Muscle layer of duodenum (tissue), 2 donors: ENCODE data around the gene ADGRG4.
"Not testable (repeated sequence)": the region's sequence is repeated elsewhere in the genome, so short reads cannot be mapped to it uniquely, and the experiment has no call there.

Experiments
- H3K27ac ChIP-seq: one replicate; pipeline ENCODE4 v1.7.0; 2013; ENCODE audit warnings: mild to moderate bottlenecking, low read length
- H3K27me3 ChIP-seq: one replicate; pipeline ENCODE4 v1.7.0; 2013; ENCODE audit warnings: low read depth, mild to moderate bottlenecking, control low read depth, low read length
- H3K36me3 ChIP-seq, 2 donors: one replicate each; pipeline ENCODE4 v1.7.0; 2013; ENCODE audit warnings: low read length in 2 of 2, control low read depth in 1 of 2, mild to moderate bottlenecking in 1 of 2; ENCODE audit not compliant: insufficient read depth in 2 of 2, control insufficient read depth in 1 of 2
- H3K4me1 ChIP-seq, 2 donors: one replicate each; pipeline ENCODE4 v1.7.0; 2013; ENCODE audit warnings: low read length in 2 of 2, mild to moderate bottlenecking in 2 of 2, control low read depth in 1 of 2, moderate library complexity in 1 of 2; ENCODE audit not compliant: insufficient read depth in 2 of 2, control insufficient read depth in 1 of 2
- H3K4me3 ChIP-seq, 2 donors: one replicate each; pipeline ENCODE4 v1.7.0; 2013; ENCODE audit warnings: low read length in 2 of 2, low read depth in 1 of 2, mild to moderate bottlenecking in 1 of 2
- H3K9me3 ChIP-seq, 2 donors: one replicate each; pipeline ENCODE4 v1.7.0; 2013; ENCODE audit warnings: low read length in 2 of 2, control low read depth in 1 of 2, mild to moderate bottlenecking in 1 of 2; ENCODE audit not compliant: control insufficient read depth in 1 of 2
- donor health status: healthy.

The ADGRG4 gene

GRCh38 chrX:136445674-136446073 lies 144.9 kb downstream of the ADGRG4 start:
- H3K27me3 ChIP-seq, H3K27ac ChIP-seq, H3K4me3 ChIP-seq, H3K36me3 ChIP-seq, H3K9me3 ChIP-seq, H3K4me1 ChIP-seq: not testable (repeated sequence)

GRCh38 chrX:136446208-136446607 lies 145.4 kb downstream of the ADGRG4 start:
- no peak overlapping the region for H3K27ac ChIP-seq
- H3K27me3 ChIP-seq: no peaks in the 10 kb centered on the region
- H3K4me3 ChIP-seq: no peak overlapping the region
- H3K9me3 ChIP-seq: no peaks in the 10 kb centered on the region
- H3K4me1 ChIP-seq: no peaks in the 10 kb centered on the region
- H3K36me3 ChIP-seq: no peaks in the 10 kb centered on the region

GRCh38 chrX:136447308-136447707 lies 146.5 kb downstream of the ADGRG4 start:
- H3K9me3 ChIP-seq: no peaks in the 10 kb centered on the region
- no peak overlapping the region for H3K27ac ChIP-seq
- no peak overlapping the region for H3K4me3 ChIP-seq
- H3K27me3 ChIP-seq: no peaks in the 10 kb centered on the region
- no peaks in the 10 kb centered on the region for H3K4me1 ChIP-seq
- no peaks in the 10 kb centered on the region for H3K36me3 ChIP-seq

GRCh38 chrX:136447968-136448367 lies 147.2 kb downstream of the ADGRG4 start:
- Histone ChIP-seq H3K27me3 (no peaks in the 10 kb centered on the region), H3K27ac (no peak overlapping the region), H3K9me3 (no peaks in the 10 kb centered on the region), H3K4me3 (no peak overlapping the region), H3K36me3 (no peaks in the 10 kb centered on the region), H3K4me1 (no peaks in the 10 kb centered on the region)

GRCh38 chrX:136450050-136450830 lies 149.5 kb downstream of the ADGRG4 start:
- H3K27me3 ChIP-seq: no peaks in the 10 kb centered on the region

GRCh38 chrX:136452614-136453013 lies 151.9 kb downstream of the ADGRG4 start:
- Histone ChIP-seq H3K27ac (no peak overlapping the region), H3K9me3 (no peaks in the 10 kb centered on the region), H3K27me3 (no peaks in the 10 kb centered on the region), H3K4me3 (no peak overlapping the region), H3K36me3 (no peaks in the 10 kb centered on the region), H3K4me1 (no peaks in the 10 kb centered on the region)

More at GRCh38 chrX:136450050-136450830, 149.5 kb downstream of the ADGRG4 start:
- Histone ChIP-seq H3K9me3 (no peaks in the 10 kb centered on the region), H3K4me3 (no peak overlapping the region), H3K4me1 (no peaks in the 10 kb centered on the region), H3K27ac (no peak overlapping the region), H3K36me3 (no peaks in the 10 kb centered on the region)

GRCh38 chrX:136453114-136453513 lies 152.4 kb downstream of the ADGRG4 start:
- Histone ChIP-seq H3K27me3 (no peaks in the 10 kb centered on the region), H3K36me3 (no peaks in the 10 kb centered on the region), H3K4me3 (no peak overlapping the region), H3K9me3 (no peaks in the 10 kb centered on the region), H3K27ac (no peak overlapping the region), H3K4me1 (no peaks in the 10 kb centered on the region)

- Histone ChIP-seq H3K36me3 (no peaks in the 10 kb centered on the region), H3K4me3 (no peak overlapping the region), H3K4me1 (no peaks in the 10 kb centered on the region), H3K27me3 (no peaks in the 10 kb centered on the region), H3K9me3 (no peaks in the 10 kb centered on the region), H3K27ac (no peak overlapping the region)
Measured at GRCh38 chrX:136453771-136454170, 153.0 kb downstream of the ADGRG4 start.

GRCh38 chrX:136456133-136456532 lies 155.4 kb downstream of the ADGRG4 start:
- Histone ChIP-seq H3K36me3 (no peaks in the 10 kb centered on the region), H3K27ac (no peak overlapping the region), H3K9me3 (no peaks in the 10 kb centered on the region), H3K4me3 (no peak overlapping the region), H3K4me1 (no peaks in the 10 kb centered on the region), H3K27me3 (no peaks in the 10 kb centered on the region)

GRCh38 chrX:136457303-136457917 lies 156.6 kb downstream of the ADGRG4 start:
- no peak overlapping the region for H3K27ac ChIP-seq
- no peaks in the 10 kb centered on the region for H3K4me1 ChIP-seq
- H3K9me3 ChIP-seq: no peaks in the 10 kb centered on the region
- H3K4me3 ChIP-seq: no peak overlapping the region
- no peaks in the 10 kb centered on the region for H3K36me3 ChIP-seq
- H3K27me3 ChIP-seq: no peaks in the 10 kb centered on the region

- Histone ChIP-seq H3K36me3 (no peaks in the 10 kb centered on the region), H3K4me3 (no peak overlapping the region), H3K4me1 (no peaks in the 10 kb centered on the region), H3K9me3 (no peaks in the 10 kb centered on the region), H3K27ac (no peak overlapping the region), H3K27me3 (no peaks in the 10 kb centered on the region)
Measured at GRCh38 chrX:136464589-136464988, 163.8 kb downstream of the ADGRG4 start.
